22Rv1 (cell line): Measurements from ENCODE around the gene OR5H6.

Experiments used
- CTCF ChIP-seq: fragments of 450-650 bp; IDR thresholded peaks from 2 replicates; pipeline ENCODE4 v1.5.1; 2017; ENCODE audit warnings: mild to moderate bottlenecking
- ZFX ChIP-seq: fragments of 450-650 bp; IDR thresholded peaks from 2 replicates; pipeline ENCODE4 v1.6.1; 2017; ENCODE audit warnings: antibody characterized with exemption, borderline replicate concordance

GRCh38 chr3:98272126-98272525 lies 8.1 kb downstream of the OR5H6 start:
- TF ChIP-seq CTCF (no peak), ZFX (no peak)
